GM04503 (cell line): ENCODE results near the gene NCOA1.
"Not testable (repeated sequence)": the region's sequence is repeated elsewhere in the genome, so short reads cannot be mapped to it uniquely, and the experiment has no call there.

ENCODE experiments used
- DNase-seq: peaks from one replicate; pipeline ENCODE4 v3.0.0-alpha.2; 2012; ENCODE audit warnings: low read depth

NCOA1 gene

GRCh38 chr2:24507549-24507948, 16.5 kb downstream of the NCOA1 start:
- no peak for DNase-seq

- no peak for DNase-seq
Observed at GRCh38 chr2:24508878-24509277, 17.8 kb downstream of the NCOA1 start.

- DNase-seq: no peak
Observed at GRCh38 chr2:24509425-24509824, 18.4 kb downstream of the NCOA1 start.

GRCh38 chr2:24509840-24510239, 18.8 kb downstream of the NCOA1 start:
- no peak for DNase-seq

GRCh38 chr2:24510771-24511170, 19.7 kb downstream of the NCOA1 start:
- no peak for DNase-seq

GRCh38 chr2:24511198-24511597, 20.1 kb downstream of the NCOA1 start:
- DNase-seq: no peak

- DNase-seq: no peak
Observed at GRCh38 chr2:24511894-24512293, 20.8 kb downstream of the NCOA1 start.

- DNase-seq: no peak
Observed at GRCh38 chr2:24512404-24512803, 21.4 kb downstream of the NCOA1 start.

GRCh38 chr2:24512831-24513230, 21.8 kb downstream of the NCOA1 start:
- no peak for DNase-seq

GRCh38 chr2:24513281-24514071, 22.4 kb downstream of the NCOA1 start:
- DNase-seq: no peak

GRCh38 chr2:24514820-24515219, 23.8 kb downstream of the NCOA1 start:
- DNase-seq: no peak

- DNase-seq: no peak
Observed at GRCh38 chr2:24515335-24515734, 24.3 kb downstream of the NCOA1 start.

- no peak for DNase-seq
Observed at GRCh38 chr2:24515831-24516230, 24.8 kb downstream of the NCOA1 start.

- no peak for DNase-seq
Observed at GRCh38 chr2:24517247-24517646, 26.2 kb downstream of the NCOA1 start.

GRCh38 chr2:24520175-24520574, 29.1 kb downstream of the NCOA1 start:
- no peak for DNase-seq

GRCh38 chr2:24521162-24521857, 30.3 kb downstream of the NCOA1 start:
- DNase-seq: no peak

- DNase-seq: no peak
Observed at GRCh38 chr2:24521975-24522639, 31.1 kb downstream of the NCOA1 start.

- DNase-seq: no peak
Observed at GRCh38 chr2:24527536-24527935, 36.5 kb downstream of the NCOA1 start.

GRCh38 chr2:24530796-24531195, 39.7 kb downstream of the NCOA1 start:
- no peak for DNase-seq

- DNase-seq: not testable (repeated sequence)
Observed at GRCh38 chr2:24531610-24532009, 40.6 kb downstream of the NCOA1 start.

GRCh38 chr2:24532057-24532456, 41.0 kb downstream of the NCOA1 start:
- not testable (repeated sequence) for DNase-seq

- DNase-seq: not testable (repeated sequence)
Observed at GRCh38 chr2:24533574-24533973, 42.5 kb downstream of the NCOA1 start.

- no peak for DNase-seq
Observed at GRCh38 chr2:24538720-24539119, 47.7 kb downstream of the NCOA1 start.
